Activated CD8-positive, alpha-beta memory T cell treated with anti-CD3 and anti-CD28 coated beads for 36 hours (primary cell): Measurements from ENCODE around the gene TAS1R3. TPM values are rescaled to one million over a fixed set of nuclear protein-coding genes. Genes with fewer than 3 reads are reported as not detected.

Experiments
- CTCF ChIA-PET: fragments of 350-600 bp; sonication (Branson Sonifier 250); formaldehyde crosslinking; loops from one replicate; lab custom pipeline; 2021; ENCODE audit warnings: antibody characterized with exemption; lab: Charles Lee
- POLR2A ChIA-PET: fragments of 350-600 bp; sonication (Branson Sonifier 250); formaldehyde crosslinking; loops from one replicate; lab custom pipeline; 2021; ENCODE audit warnings: antibody characterized with exemption; lab: Charles Lee
- total RNA-seq, 2 experiments: library from RNA; stranded (reverse); gene quantifications; one replicate each; pipeline ENCODE4 v1.2.3, GENCODE V29; 2021

TAS1R3 gene
- total RNA-seq, 2 experiments from 2014 or later, result 0.17 to 0.27 TPM

GRCh38 chr1:1344655-1345361, 13.7 kb downstream of the TAS1R3 start:
- ChIA-PET POLR2A (no interaction called here), CTCF (interaction anchor here (1.0 kb wide), 1 partner anchor 28 kb away, joined by 4 read pairs; no protein-coding TSS in a partner anchor)

DNA sequence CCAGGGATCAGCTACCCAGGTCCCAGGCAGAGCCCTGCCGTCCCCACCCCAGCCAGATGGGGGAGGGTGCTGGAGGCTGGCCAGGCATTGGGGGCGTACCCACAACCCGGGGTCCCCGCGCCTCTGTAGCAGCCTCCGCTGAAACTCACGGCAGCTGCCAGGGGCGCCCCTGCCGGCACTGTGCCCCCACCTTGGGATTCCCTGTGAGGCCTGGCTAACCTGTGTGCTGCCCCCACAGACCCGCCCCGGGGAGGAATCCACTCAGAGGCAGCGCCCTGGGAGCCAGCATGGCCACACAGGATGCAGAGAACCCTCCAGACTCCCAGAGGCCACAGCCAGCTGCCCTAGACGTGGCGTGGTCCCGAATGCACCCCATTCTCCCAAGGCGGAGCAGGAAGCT, 14.3 kb downstream of the TAS1R3 start:
- CTCF ChIA-PET, result no interaction called here
- POLR2A ChIA-PET, result no interaction called here

DNA sequence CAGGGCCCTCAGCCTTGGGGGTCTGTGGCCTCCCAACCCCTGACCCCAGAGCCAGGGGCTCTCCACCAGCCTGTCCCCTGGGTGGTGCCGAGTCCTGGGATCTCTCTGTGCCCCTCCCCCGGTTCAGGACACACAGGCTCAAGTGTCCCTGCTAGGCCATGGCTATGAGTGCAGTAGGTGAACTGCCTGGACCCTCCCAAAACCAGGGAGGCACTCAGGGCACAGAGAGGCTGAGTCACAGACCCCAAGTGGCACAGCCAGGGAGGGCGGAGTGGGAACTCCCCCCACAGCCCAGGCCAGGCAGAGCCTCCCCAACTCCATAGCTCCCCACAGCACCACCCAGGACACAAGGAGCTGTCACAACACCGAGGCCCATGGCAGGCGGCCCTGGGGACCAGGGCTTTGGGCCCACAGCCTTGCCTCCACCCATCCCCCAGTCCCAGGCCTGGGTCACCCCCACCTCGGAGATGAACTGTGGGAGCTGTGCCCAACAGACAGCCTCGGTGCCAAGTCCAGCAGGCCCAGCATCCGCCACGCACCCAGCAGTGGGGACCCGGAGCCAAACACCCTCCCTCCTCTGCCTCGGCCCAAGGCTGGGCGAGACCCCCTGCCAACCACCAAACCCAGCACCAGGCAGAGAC, 14.9 kb downstream of the TAS1R3 start:
- ChIA-PET CTCF (no interaction called here), POLR2A (no interaction called here)

DNA sequence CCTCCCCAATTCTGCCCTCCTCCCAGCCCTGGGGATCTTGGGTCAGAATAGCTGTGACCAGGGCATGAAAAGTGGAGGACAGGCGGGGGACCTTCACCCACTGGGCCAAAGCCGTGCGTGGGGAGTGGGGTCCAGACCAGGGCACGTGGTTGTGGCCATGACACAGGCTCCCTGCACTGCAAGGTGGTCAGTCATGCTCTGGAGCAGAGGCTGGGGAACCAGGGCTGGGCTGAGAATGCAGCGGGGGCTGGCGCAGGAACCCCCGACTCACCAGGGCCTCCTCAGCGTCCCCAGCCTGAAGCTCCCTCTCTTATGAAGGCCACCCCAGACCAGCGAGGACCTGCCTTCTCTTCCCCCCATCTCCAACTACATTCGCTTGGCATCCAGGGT, 15.4 kb downstream of the TAS1R3 start:
- CTCF ChIA-PET, result interaction anchor here (1.6 kb wide), 1 partner anchor 224 kb away, joined by 3 read pairs; no protein-coding TSS in a partner anchor
- POLR2A ChIA-PET, result no interaction called here

GRCh38 chr1:1347026-1347595, 16.0 kb downstream of the TAS1R3 start:
- POLR2A ChIA-PET, result interaction anchor here (0.6 kb wide), 1 partner anchor 211 kb away, joined by 6 read pairs; no protein-coding TSS in a partner anchor

GRCh38 chr1:1347663-1348419, 16.8 kb downstream of the TAS1R3 start:
- POLR2A ChIA-PET, result interaction anchor here (0.6 to 1.0 kb wide), 2 partner anchors 158 to 210 kb away, joined by 3 to 6 read pairs; no protein-coding TSS in a partner anchor

More at GRCh38 chr1:1347026-1347595, 16.0 kb downstream of the TAS1R3 start:
- CTCF ChIA-PET, result interaction anchor here (1.0 to 2.1 kb wide), 3 partner anchors 25 to 225 kb away, joined by 3 to 14 read pairs (median 3); partner anchors contain the start of gene CCNL2

GRCh38 chr1:1348420-1349255, 17.6 kb downstream of the TAS1R3 start:
- ChIA-PET CTCF (interaction anchor here (1.0 to 2.1 kb wide), 4 partner anchors 10 to 51 kb away, joined by 3 to 14 read pairs (median 5); partner anchors contain the start of genes AURKAIP1 and CCNL2), POLR2A (interaction anchor here (1.0 kb wide), 1 partner anchor 157 kb away, joined by 3 read pairs; no protein-coding TSS in a partner anchor)

More at GRCh38 chr1:1347663-1348419, 16.8 kb downstream of the TAS1R3 start:
- CTCF ChIA-PET, result interaction anchor here (1.0 to 2.1 kb wide), 5 partner anchors 11 to 226 kb away, joined by 3 to 14 read pairs (median 3); partner anchors contain the start of genes AURKAIP1 and CCNL2

DNA sequence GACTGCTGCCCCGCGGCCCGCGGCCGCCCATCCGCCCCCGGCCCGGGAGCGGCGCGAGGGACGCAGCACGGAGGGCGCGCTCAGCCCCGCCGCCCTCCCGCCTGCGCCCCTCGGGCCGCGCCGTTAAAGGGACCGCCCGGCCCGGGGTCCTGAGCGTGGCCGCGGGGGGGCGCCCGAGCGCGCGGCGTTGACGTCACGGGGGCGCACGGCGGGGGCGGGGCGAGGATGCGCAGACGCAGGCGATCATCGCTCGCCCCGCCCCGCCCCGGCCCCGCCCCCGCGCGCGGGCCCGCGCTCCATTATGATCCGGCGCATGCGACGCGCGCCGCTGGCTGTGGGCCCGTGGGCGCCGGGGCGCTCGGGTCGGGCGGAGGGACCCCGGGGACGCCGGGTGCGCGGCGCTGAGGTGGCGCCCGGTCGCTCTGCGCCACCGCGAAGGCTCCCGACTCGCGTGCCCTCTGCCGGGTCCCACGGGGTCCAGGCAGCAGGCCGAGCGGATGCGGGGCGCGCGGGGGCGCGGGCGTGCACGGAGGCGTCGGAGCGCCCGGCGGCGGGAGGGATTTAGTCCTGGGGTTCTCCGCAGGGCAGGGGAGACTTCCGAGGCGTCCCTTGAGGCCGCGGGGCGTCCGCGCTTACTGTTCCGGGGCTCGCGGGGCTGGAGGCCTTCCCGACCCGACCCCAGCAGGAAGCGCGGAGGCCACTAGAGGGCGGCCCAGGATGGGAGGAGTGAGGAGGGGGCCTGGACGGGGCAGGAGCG, 18.4 kb downstream of the TAS1R3 start, which contains the start of gene DVL1:
Gene DVL1, minus strand, starts transcription at position 163 of the 757 bp plus-strand sequence. CDS start 353 bp downstream, outside the sequence.
- POLR2A ChIA-PET, result no interaction called here
- CTCF ChIA-PET, result interaction anchor here (2.1 kb wide), 1 partner anchor 22 kb away, joined by 14 read pairs; no protein-coding TSS in a partner anchor

DNA sequence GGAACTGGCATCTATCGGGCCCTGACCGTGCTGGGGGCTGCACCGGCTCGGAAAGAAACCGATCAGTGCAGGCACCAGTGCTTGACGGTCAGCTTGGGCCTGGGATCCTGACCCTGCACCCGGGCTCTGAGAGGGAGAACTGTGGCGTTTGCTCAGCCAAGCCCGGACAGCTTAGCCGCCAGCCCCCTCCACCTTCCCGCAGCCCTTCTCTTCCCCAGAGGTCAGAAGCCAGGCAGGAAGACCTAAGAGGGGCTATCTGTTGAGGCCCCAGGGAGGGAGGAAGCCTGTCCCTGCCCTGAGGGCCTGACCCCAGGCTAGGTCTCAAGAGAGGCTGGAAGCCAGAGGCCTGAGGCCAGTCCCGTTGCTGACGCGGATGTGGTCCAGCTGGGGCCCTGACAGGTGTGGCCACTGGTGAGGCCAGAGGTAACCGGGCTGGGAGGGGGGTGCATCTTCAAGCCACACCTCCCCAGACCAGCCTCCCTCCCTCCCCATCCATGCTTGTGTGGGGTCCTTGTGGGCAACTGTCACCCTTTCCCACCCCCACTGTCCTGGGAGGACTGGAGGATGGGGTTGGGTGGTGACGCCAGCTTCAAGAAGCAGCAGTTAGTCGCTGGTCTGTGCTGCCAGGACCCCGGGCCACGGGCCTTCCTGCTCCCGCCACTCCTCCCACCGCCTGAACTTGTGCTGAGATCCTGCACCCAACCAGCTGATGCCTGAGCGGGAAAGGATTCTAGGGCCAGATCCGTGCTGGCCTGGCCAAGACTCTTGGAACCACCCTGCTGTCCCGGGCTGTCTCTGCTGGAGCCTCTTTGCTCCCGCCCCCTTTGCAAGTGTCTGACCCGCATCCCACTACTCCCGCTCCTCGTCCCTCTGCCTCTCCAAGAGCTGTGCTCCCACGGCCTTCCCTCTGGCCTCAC, 20.7 kb downstream of the TAS1R3 start:
- ChIA-PET POLR2A (no interaction called here), CTCF (interaction anchor here (1.4 to 1.8 kb wide), 2 partner anchors 23 to 350 kb away, joined by 5 read pairs; partner anchors contain the start of gene AURKAIP1)

- CTCF ChIA-PET, result interaction anchor here (1.1 to 1.8 kb wide), 3 partner anchors 19 to 351 kb away, joined by 4 to 5 read pairs (median 5); partner anchors contain the start of gene AURKAIP1
- POLR2A ChIA-PET, result interaction anchor here (0.6 kb wide), 1 partner anchor 140 kb away, joined by 3 read pairs; no protein-coding TSS in a partner anchor
Measured at GRCh38 chr1:1352786-1353388, 21.8 kb downstream of the TAS1R3 start.

DNA sequence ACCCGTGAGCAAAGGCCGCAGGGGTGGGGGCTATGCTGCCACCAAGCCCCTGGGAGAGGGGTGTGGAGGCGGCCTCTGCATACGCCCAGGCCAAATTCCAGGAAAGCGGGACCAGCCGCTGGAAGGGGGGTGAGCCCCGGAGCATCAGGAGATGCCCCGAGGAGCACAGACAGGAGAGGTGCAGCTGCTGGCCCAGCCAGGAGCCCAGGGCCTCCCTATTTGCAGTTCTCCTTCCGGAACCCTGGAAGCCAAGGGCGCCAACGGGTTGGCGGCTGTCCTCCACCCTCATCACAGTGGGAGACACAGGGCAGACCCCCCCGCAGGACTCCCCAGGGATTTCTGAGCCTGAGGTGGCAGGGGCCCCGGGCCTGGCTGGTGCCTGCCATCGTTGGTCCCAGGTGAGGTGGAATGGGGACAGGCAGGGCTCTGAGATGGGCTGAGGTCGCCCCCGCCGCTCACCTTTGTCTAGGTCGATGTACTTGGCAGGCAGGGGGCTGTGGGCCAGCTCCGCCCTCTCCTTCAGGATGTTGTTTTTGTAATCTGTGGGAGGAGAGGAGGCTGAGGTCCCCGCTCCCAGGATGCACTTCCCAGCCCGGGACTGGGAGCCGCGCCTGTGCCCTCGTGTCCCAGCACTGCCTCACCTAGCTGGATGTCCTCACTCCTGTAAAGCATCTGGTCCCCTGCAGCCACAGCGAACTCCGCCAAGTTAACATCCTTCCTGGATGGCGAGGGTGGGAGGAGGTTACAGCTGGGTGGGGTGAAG, 22.5 kb downstream of the TAS1R3 start:
- ChIA-PET CTCF (interaction anchor here (1.1 kb wide), 1 partner anchor 18 kb away, joined by 4 read pairs; no protein-coding TSS in a partner anchor), POLR2A (interaction anchor here (0.5 to 0.9 kb wide), 4 partner anchors 18 to 139 kb away, joined by 3 read pairs; no protein-coding TSS in a partner anchor)

GRCh38 chr1:1354271-1355247, 23.5 kb downstream of the TAS1R3 start:
- ChIA-PET CTCF (interaction anchor here (0.6 to 1.2 kb wide), 3 partner anchors 16 to 168 kb away, joined by 3 read pairs; no protein-coding TSS in a partner anchor), POLR2A (interaction anchor here (0.5 to 0.9 kb wide), 3 partner anchors 17 to 76 kb away, joined by 3 read pairs; no protein-coding TSS in a partner anchor)

GRCh38 chr1:1355416-1355815, 24.3 kb downstream of the TAS1R3 start:
- CTCF ChIA-PET, result interaction anchor here (1.0 to 1.2 kb wide), 2 partner anchors 15 to 17 kb away, joined by 3 read pairs; no protein-coding TSS in a partner anchor
- POLR2A ChIA-PET, result no interaction called here
